GM18502 (cell line): Measurements from ENCODE around the gene PRKCD.

ENCODE experiments used
- ATAC-seq: cut with Tn5 transposase; IDR thresholded peaks from one replicate; pipeline ENCODE4 v1.9.1; 2021; ENCODE audit warnings: mild to moderate bottlenecking; ENCODE audit not compliant: unreplicated experiment, poor library complexity

The PRKCD gene

GRCh38 chr3:53187430-53187829 is 26.4 kb downstream of the PRKCD start:
- no peak for ATAC-seq

GRCh38 chr3:53188136-53188685 is 27.2 kb downstream of the PRKCD start:
- ATAC-seq, result no peak

GRCh38 chr3:53188720-53189119 is 27.7 kb downstream of the PRKCD start:
- ATAC-seq, result no peak

- no peak for ATAC-seq
These were observed 28.3 kb downstream of the PRKCD start for GRCh38 chr3:53189276-53189675.

- ATAC-seq, result peak; percentile 44
These were observed 29.6 kb downstream of the PRKCD start for GRCh38 chr3:53190659-53191058.

GRCh38 chr3:53191836-53192480 is 30.9 kb downstream of the PRKCD start:
- no peak for ATAC-seq

GRCh38 chr3:53192608-53193007 is 31.6 kb downstream of the PRKCD start:
- no peak for ATAC-seq

- ATAC-seq, result no peak
These were observed 32.6 kb downstream of the PRKCD start for GRCh38 chr3:53193466-53194209.

GRCh38 chr3:53194210-53195065 is 33.4 kb downstream of the PRKCD start:
- ATAC-seq, result no peak

GRCh38 chr3:53195066-53195450 is 34.0 kb downstream of the PRKCD start:
- no peak for ATAC-seq

GRCh38 chr3:53195602-53196574 is 34.9 kb downstream of the PRKCD start:
- peak; percentile 37 for ATAC-seq

- ATAC-seq, result peak; percentile 63
These were observed 35.8 kb downstream of the PRKCD start for GRCh38 chr3:53196575-53197407.

- ATAC-seq, result no peak
These were observed 37.4 kb downstream of the PRKCD start for GRCh38 chr3:53198256-53198977.

- ATAC-seq, result no peak
These were observed 38.0 kb downstream of the PRKCD start for GRCh38 chr3:53198996-53199395.

GRCh38 chr3:53199834-53200233 is 38.8 kb downstream of the PRKCD start:
- no peak for ATAC-seq

GRCh38 chr3:53200501-53201498 is 39.8 kb downstream of the PRKCD start:
- ATAC-seq, result no peak
